BJ (cell line): ENCODE data around the gene TUBB4B. TPM values are rescaled to one million over a fixed set of nuclear protein-coding genes. Genes with fewer than 3 reads are reported as not detected.

ENCODE experiments used
- CTCF ChIA-PET: fragments of 350-600 bp; formaldehyde crosslinking; extraction: SDS; loops from one replicate; lab custom pipeline; 2021; ENCODE audit warnings: antibody characterized with exemption, inconsistent platforms; lab: Yijun Ruan, JAX
- POLR2A ChIA-PET: fragments of 300-600 bp; sonication (Branson Sonifier 250); formaldehyde crosslinking; extraction: SDS; loops from one replicate; lab custom pipeline; 2021; ENCODE audit warnings: antibody characterized with exemption; lab: Charles Lee
- DNase-seq: peaks from one replicate; pipeline ENCODE4 v3.0.0-alpha.2; 2011; ENCODE audit warnings: low read depth
- H3K27me3 ChIP-seq: 2 replicates; pipeline ENCODE4 v1.6.0; 2011; ENCODE audit warnings: low read length; ENCODE audit not compliant: control insufficient read depth, insufficient read depth
- H3K36me3 ChIP-seq: 2 replicates; pipeline ENCODE4 v1.5.1; 2011; ENCODE audit warnings: low read length; ENCODE audit not compliant: control insufficient read depth, insufficient read depth
- H3K4me3 ChIP-seq: 2 replicates; pipeline ENCODE4 v1.5.1; 2011; ENCODE audit warnings: low read depth, mild to moderate bottlenecking, control low read depth, low read length
- CTCF ChIP-seq: IDR thresholded peaks from 2 replicates; pipeline ENCODE4 v1.5.1; 2011; ENCODE audit warnings: low read depth, mild to moderate bottlenecking, control low read depth, inconsistent platforms, low read length, moderate library complexity; ENCODE audit not compliant: insufficient read depth
- polyA plus RNA-seq: library from polyadenylated mRNA; depleted of rRNA; stranded (reverse); fragments of >200 nt; gene quantifications from 2 replicates; pipeline ENCODE4 v1.2.3, GENCODE V29; 2011

Gene TUBB4B
- polyA plus RNA-seq, 1 experiment: 385 TPM

- ChIA-PET POLR2A (no interaction called here), CTCF (no interaction called here)
- Histone ChIP-seq H3K27me3 (no peaks in the 10 kb centered on the region), H3K36me3 (peaks cover 19% of the 10 kb centered on the region), H3K4me3 (peak overlapping the region; percentile 88)
- DNase-seq: no peak
- no peak for TF ChIP-seq CTCF
Observed at GRCh38 chr9:137278721-137279711, 37.9 kb downstream of the TUBB4B start.

GRCh38 chr9:137279741-137280473 lies 38.8 kb downstream of the TUBB4B start:
- ChIA-PET POLR2A (no interaction called here), CTCF (no interaction called here)
- no peak overlapping the region for H3K4me3 ChIP-seq
- TF ChIP-seq CTCF: no peak
- no peak for DNase-seq
- peaks cover 18% of the 10 kb centered on the region for H3K36me3 ChIP-seq
- no peaks in the 10 kb centered on the region for H3K27me3 ChIP-seq

DNA sequence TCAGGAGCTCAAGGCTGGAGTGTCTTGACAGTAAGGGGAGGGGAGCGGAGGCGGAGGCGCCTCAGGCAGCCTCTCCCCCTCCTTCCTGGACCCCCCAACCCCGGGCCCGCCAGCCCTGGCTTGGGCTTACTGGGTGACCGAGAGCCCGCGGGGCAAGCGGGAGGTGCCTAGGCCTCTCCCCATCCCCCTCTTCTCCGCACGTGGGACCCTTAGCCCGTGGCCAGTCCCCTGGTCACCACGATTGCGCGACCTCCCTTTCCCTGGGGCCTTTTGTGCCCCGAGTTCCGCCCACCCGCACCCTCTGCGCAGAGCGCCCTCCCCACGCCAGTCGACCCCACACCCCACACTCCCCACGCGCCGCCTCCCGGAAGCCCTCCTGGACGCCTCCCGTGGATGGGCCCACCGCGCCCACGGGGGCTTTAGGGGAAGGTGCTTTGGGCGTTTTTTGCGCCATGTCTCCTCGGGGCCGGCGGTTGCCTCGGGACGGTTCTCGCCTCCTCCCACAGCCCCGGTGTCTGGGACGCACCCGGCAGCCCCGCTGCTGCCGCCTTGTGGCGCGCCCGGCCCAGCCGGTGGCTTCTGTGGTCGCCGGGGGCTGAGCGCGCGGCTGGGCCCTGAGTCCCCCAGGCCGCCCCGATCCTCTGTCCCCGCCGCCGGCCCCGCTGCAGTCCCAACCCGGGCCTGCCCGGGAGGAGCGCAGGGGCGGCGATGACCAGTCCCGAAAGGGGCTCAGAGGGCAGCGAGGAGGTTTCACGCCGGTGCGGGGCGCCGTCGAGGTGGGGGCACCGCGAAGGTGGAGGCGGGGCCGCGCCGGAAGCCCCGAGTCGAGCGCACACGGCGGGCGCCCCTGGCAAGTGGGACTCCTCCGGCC lies 39.6 kb downstream of the TUBB4B start:
- CTCF ChIA-PET: no interaction called here
- POLR2A ChIA-PET: no interaction called here
- peaks cover 18% of the 10 kb centered on the region for H3K36me3 ChIP-seq
- no peak for TF ChIP-seq CTCF
- H3K27me3 ChIP-seq: no peaks in the 10 kb centered on the region
- no peak for DNase-seq
- no peak overlapping the region for H3K4me3 ChIP-seq

- POLR2A ChIA-PET: no interaction called here
- Histone ChIP-seq H3K4me3 (no peak overlapping the region), H3K27me3 (no peaks in the 10 kb centered on the region), H3K36me3 (peaks cover 18% of the 10 kb centered on the region)
- CTCF ChIA-PET: interaction anchor here (0.6 to 1.4 kb wide), 2 partner anchors 45 to 163 kb away, joined by 4 read pairs; no protein-coding TSS in a partner anchor
- no peak for TF ChIP-seq CTCF
- no peak for DNase-seq
Observed at GRCh38 chr9:137281345-137282116, 40.4 kb downstream of the TUBB4B start.
